ENCODE data around the gene KIAA0930.
"Not testable (repeated sequence)": the region's sequence is repeated elsewhere in the genome, so short reads cannot be mapped to it uniquely, and the experiment has no call there.

The KIAA0930 gene

GRCh38 chr22:45200860-45201511, 39.7 kb downstream of the KIAA0930 start:
- no peak for DNase-seq

DNA sequence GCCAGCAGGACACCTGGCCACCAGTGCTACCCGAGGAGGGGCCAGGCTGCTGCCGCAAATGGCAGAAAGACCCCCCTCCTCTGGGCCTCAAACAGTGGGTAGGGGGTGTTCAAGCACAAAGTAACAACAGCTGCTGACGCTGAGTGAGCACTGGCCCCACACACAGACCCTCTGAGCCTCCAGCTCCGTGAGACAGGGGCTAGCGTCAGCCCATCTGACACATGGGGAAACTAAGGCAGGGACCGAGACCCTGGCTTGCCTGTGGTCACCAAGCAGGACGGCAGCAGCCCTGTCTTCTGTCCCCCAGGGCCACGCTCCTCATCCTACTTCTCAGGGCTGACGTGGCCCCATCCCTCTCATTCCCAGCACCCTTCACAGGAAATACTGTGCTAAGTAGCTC, 40.5 kb downstream of the KIAA0930 start:
- no peak for DNase-seq

DNA sequence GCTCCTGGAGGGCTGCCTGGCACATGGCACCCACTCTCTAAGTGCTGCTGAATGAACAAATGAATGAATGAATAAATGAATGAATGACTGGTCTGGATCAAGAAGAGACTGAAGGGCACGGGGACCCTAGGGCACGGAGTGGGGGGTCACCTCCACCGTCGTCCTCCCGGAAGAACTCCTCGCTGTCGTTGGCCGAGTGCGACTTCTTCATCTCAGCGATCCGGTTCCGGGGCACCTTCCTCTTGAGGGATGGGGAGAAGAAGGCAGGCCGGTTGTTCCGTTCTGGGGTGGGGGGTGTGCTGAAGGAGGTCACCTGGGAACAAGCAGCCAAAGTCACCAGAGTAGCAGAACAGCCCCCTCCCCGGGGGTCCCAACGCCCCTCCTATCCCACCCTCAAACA, 41.0 kb downstream of the KIAA0930 start:
- no peak for DNase-seq

GRCh38 chr22:45198463-45198795, 42.3 kb downstream of the KIAA0930 start:
- no peak for DNase-seq

GRCh38 chr22:45197606-45198462, 42.9 kb downstream of the KIAA0930 start:
- DNase-seq = no peak

DNA sequence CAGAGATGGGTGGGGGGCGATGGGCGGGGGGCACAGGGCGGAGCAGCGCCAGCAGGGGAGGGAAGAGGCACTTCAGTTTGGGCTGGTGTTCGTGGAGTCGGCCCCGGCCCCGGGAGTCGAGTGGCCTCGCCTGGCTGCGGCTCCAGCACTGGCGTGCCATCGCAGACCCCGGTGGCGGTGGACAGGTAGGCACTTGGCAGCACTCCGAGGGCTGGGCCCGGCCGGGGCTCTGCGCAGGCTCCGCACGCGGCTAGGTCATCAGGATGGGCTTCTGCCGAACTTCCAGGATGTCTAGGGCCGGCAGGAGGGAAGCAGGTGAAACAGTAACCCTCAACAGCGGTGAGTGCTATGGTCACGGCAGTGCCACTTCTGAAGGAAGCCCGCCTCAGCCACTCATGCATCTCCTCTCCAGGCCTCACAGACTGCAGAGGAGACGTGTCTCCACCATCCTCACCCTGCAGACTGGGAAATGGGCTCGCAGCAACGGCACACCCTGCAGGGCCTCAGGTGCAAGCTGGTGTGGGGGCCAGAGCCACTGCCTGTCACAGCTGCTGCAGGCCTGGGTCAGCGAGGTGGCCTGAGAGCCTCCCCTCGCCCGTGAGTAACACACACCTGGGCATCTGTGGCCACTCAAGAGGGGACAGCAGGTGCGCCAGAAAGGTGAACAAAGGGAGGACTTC, 43.6 kb downstream of the KIAA0930 start:
- DNase-seq = no peak

DNA sequence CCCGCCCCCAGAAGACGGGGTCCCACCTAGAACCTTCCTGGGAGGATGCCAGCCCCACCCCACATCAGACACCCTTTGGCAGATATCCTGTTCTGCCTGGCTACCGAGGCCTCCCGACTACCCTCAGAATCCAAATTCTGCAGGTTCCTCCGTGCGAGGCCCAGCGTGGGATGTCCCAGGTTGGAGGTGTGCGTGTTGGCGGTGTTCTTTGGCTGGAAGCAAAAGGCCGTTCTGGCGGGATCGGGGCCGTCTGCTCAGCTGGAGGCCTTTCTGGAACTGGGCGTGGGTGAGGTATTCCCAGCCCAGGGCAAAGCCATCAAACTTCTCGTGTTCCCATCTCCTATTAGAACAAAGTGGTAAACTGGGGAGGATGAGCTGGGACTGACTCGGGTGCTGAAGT, 44.4 kb downstream of the KIAA0930 start:
- DNase-seq = no peak

- no peak for DNase-seq
Measured at GRCh38 chr22:45195616-45196015, 45.1 kb downstream of the KIAA0930 start.

DNA sequence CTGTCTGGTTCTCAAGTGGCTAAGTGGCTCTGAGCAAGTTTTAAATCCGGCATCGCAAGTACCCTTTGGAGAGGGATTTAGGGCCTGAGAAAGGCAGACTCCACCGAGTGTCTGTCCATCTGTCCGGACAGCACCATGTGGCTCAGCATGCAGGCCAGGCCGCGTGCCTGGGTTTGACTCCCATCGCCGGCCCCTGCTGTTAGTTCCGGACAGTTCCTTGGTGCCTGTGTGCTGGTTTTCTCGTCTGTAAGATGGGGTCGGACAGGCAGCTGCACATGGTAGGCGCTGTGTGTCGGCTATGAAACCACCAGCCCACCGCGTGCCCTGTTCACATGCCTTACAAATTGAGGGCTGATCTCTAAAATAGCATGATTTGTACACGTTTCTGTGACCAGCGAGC, 46.0 kb downstream of the KIAA0930 start:
- no peak for DNase-seq

GRCh38 chr22:45192701-45193187, 48.0 kb downstream of the KIAA0930 start:
- no peak for DNase-seq

- DNase-seq = not testable (repeated sequence)
Measured at GRCh38 chr22:45191746-45192145, 48.9 kb downstream of the KIAA0930 start.

- DNase-seq = no peak
Measured at GRCh38 chr22:45190202-45190872, 50.4 kb downstream of the KIAA0930 start.

DNA sequence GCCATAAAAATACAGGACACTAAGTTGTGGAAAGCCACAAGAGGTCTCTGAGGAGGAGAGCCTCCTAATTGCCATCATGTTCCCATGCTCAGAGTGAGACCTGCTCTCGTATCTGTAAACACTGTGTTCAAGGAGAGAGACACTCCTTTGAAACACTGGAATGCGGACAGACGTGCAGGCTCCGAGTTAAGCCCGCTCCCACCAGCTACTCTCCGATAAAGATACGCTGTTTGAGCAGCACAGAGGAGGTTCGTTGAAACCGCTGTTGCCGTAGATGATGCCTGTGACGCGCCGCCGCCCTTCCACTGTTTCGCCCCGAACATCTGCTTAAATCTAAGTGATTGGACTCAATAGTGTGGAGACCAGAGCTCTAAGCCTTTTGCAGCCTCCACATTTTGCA, 51.9 kb downstream of the KIAA0930 start:
- no peak for DNase-seq

GRCh38 chr22:45187891-45188290, 52.8 kb downstream of the KIAA0930 start:
- DNase-seq = no peak

DNA sequence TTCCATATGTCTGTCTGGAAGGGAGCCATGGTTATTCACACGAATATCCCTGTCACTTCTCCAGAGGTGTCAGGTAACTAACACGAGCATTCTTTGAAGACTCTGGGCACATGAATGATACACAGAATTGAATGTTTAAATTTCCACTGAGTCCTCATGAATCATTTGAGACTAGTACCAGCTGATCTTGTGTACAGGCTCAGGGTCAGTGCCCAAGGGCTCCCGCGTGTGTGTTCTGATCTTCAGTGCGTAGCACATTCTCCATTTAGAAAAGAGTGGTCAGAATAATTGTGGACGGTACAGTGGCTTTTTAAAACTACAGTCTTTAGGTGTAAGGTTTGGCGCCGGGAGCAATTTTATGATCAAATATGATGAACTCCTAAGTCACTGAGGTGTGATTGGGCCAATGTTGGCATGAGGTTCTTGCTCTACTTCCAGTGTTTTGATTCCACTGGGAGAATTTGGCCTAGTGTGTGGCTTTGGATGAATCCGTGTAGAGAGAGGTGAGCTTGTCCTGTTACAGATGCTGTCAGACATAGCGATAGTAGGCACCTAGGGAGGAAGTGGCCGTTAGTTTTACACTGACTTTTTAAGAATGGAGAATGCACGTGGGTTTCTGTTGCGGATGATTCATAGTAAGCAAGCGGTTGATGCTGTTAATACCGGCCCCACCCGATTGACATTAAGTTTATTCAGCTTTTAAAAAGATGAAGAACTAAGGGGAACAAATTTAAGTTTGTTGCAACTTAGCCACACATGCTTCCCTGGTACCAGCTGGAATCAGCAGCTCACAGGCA, 54.8 kb downstream of the KIAA0930 start:
- DNase-seq = peak; percentile 30

- DNase-seq = no peak
Measured at GRCh38 chr22:45183974-45184373, 56.7 kb downstream of the KIAA0930 start.

DNA sequence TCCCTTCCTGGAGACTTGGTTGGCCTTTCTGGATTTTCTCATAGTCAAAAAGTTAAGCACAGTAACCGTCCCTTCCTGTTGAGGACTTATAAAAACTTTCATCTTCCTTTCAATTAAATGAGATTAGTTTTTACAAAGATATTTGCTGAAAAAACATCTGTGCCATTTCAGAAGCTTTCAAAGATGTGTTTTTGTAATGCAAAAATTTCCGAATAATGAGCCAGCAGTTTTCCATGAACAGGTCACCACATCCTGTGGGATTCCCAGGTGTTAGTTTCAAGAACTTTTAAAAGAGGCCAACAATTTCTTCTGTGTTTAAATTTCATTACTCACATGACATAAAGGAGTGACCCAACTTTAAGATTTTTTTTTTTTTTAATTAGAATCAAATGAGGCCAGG, 58.9 kb downstream of the KIAA0930 start:
- no peak for DNase-seq

DNA sequence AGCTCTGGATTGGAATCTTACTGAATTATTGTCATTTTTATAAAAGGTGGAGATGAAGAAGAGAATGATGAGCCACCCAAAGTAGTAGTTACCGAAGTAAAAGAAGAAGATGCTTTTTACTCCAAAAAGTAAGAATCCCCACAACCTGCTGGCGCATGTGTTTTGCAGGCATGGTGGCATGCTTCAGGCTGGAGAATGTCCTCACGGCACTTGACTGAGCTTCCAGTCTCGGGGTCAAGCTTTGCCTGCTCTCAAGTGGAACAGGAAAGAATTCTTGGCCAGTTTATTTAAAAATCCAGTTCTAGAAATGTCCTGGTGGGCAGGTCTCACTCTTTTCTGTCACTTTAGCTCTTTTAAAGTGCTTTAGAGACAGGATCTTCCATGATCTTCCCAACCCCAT, 59.5 kb downstream of the KIAA0930 start:
- no peak for DNase-seq

GRCh38 chr22:45180146-45180679, 60.5 kb downstream of the KIAA0930 start:
- DNase-seq = no peak

DNA sequence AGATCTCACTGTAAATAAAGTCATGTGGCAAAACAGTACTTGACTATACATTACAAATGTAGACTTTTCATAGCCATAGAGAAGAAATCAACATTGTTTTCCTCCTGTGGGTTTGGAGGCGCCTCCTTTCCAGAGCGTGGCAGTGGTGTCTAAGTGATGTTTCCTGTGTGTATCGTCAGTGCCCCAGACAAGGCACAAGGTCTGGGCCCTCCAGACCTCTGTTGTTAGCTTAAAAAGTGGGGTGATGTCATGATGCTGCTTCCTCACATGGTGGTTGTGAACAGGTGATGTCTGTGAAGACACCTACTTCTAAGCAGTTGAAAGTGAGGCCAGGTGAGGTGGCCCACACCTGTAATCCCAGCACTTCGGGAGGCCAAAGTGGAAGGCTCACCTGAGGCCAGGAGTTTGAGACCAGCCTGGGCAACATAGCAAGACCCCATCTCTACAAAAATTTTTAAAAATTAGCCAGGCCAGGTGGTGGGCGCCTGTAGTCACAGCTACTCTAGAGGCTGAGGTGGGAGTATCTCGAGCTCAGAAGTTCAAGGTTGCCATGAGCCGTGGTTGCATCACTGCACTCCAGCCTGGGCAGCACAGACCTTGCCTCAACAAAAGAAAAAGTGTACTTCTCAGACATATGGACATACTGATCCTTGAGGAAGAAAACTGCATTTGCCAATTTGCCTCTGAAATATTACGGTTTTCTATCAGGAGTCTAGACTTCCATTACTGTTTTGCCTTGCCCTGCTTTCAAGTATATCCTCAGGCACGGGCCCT, 61.2 kb downstream of the KIAA0930 start:
- DNase-seq = no peak

- no peak for DNase-seq
Measured at GRCh38 chr22:45172881-45173585, 67.7 kb downstream of the KIAA0930 start.
